OCI-LY3 (cell line): ENCODE results near the gene ZNF736.

Source experiments
- H2AFZ ChIP-seq: fragments of 200-600, 300-600 bp; shearing (Covaris generic); 2 replicates; pipeline ENCODE4 v1.6.0; 2014; ENCODE audit warnings: antibody characterized with exemption, low read depth, low read length
- H3K27ac ChIP-seq: fragments of 200-600, 300-600 bp; sonication (generic); 2 replicates; pipeline ENCODE4 v1.5.1; 2014; ENCODE audit warnings: mild to moderate bottlenecking, low read length, moderate library complexity, mixed read lengths
- H3K27me3 ChIP-seq: fragments of 200-600, 300-600 bp; sonication (generic); 2 replicates; pipeline ENCODE4 v1.6.1; 2014; ENCODE audit warnings: low read depth, low read length, mixed read lengths
- H3K36me3 ChIP-seq: fragments of 200-600, 300-600 bp; sonication (generic); replicated peaks from 2 replicates; pipeline ENCODE3; 2014; ENCODE audit warnings: low read depth, low read length, mixed read lengths
- H3K4me1 ChIP-seq: fragments of 300-600, 200-600 bp; sonication (generic); 2 replicates; pipeline ENCODE4 v1.6.1; 2014; ENCODE audit warnings: low read length, mixed read lengths
- H3K4me2 ChIP-seq: fragments of 200-600, 300-600 bp; sonication (generic); 2 replicates; pipeline ENCODE4 v1.6.1; 2014; ENCODE audit warnings: low read length, mixed read lengths
- H3K4me3 ChIP-seq: fragments of 300-600, 200-600 bp; sonication (generic); 2 replicates; pipeline ENCODE4 v1.5.1; 2014; ENCODE audit warnings: antibody characterized with exemption, mild to moderate bottlenecking, low read length, moderate library complexity
- H3K79me2 ChIP-seq: fragments of 300-600, 200-600 bp; shearing (Covaris generic); 2 replicates; pipeline ENCODE4 v1.6.1; 2014; ENCODE audit warnings: mild to moderate bottlenecking, low read length, mixed read lengths
- H3K9ac ChIP-seq: fragments of 300-600, 200-600 bp; shearing (Covaris generic); 2 replicates; pipeline ENCODE4 v1.6.0; 2014; ENCODE audit warnings: mild to moderate bottlenecking, low read length, moderate library complexity
- H3K9me3 ChIP-seq: fragments of 200-600, 300-600 bp; shearing (Covaris generic); 2 replicates; pipeline ENCODE4 v1.6.1; 2014; ENCODE audit warnings: low read length, mixed read lengths; ENCODE audit not compliant: insufficient read depth
- H4K20me1 ChIP-seq: fragments of 200-600, 300-600 bp; sonication (generic); 2 replicates; pipeline ENCODE4 v1.6.1; 2016; ENCODE audit warnings: low read length, mixed read lengths; ENCODE audit not compliant: insufficient read depth
- EZH2phosphoT487 ChIP-seq: fragments of 200-600 bp; shearing (Covaris generic); IDR thresholded peaks from 2 replicates; pipeline ENCODE4 v1.6.1; 2018; ENCODE audit warnings: antibody characterized with exemption, mixed run types, low read depth
- TF ChIP-seq, protein P1 (sequence below): fragments of 200-600, 300-600 bp; sonication (generic); IDR thresholded peaks from 2 replicates; pipeline ENCODE4 v1.5.1; 2014; ENCODE audit warnings: antibody characterized with exemption, low read length, low read depth

ZNF736 gene

DNA sequence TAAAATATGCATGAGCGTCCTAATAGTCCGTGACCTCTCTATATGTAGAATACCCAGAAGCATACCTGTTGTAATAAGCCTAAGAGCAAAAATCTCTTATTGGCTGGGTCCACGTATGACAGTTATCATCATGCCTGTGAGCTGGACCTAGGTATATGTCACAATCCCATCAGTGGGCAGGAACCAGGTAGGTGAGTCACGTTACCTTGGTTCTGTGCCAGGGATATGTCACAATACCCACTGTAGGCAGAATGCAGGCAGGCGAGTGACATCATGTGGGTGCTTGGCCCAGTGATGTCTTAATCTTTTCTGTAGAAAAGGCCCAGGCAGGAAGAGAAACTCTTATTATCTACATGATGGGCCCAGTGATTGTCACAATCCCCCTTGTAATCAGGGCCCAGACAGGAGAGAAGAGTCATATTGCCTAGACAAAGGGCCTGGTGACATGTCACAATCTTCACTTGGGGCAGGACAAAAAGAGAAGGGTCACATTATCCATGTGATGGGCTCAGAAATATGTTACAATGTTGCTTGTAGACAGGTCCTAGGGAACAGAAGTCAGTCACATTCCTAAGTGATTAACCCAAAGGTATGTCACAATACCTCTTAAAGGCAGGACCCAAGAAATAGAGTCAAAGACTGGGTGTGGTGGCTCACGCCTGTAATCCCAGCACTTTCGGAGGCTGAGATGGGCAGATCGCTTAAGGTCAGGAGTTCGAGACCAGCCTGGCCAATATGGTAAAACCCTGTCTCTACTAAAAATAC is 12.9 kb upstream of the ZNF736 start:
- Histone ChIP-seq H3K9me3 (peaks cover 6% of the 10 kb centered on the region; the same call in 1 of the 2 replicates), H3K4me2 (no peak overlapping the region), H3K4me1 (peaks cover 24% of the 10 kb centered on the region), H3K4me3 (no peak overlapping the region), H3K9ac (no peak overlapping the region), H2AFZ (no peak overlapping the region), H3K79me2 (no peaks in the 10 kb centered on the region), H3K27ac (no peak overlapping the region), H3K36me3 (peaks cover 7% of the 10 kb centered on the region), H4K20me1 (no peaks in the 10 kb centered on the region), H3K27me3 (no peaks in the 10 kb centered on the region)
- TF ChIP-seq, protein P1, sequence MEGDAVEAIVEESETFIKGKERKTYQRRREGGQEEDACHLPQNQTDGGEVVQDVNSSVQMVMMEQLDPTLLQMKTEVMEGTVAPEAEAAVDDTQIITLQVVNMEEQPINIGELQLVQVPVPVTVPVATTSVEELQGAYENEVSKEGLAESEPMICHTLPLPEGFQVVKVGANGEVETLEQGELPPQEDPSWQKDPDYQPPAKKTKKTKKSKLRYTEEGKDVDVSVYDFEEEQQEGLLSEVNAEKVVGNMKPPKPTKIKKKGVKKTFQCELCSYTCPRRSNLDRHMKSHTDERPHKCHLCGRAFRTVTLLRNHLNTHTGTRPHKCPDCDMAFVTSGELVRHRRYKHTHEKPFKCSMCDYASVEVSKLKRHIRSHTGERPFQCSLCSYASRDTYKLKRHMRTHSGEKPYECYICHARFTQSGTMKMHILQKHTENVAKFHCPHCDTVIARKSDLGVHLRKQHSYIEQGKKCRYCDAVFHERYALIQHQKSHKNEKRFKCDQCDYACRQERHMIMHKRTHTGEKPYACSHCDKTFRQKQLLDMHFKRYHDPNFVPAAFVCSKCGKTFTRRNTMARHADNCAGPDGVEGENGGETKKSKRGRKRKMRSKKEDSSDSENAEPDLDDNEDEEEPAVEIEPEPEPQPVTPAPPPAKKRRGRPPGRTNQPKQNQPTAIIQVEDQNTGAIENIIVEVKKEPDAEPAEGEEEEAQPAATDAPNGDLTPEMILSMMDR: no peak
- TF ChIP-seq EZH2phosphoT487: no peak

DNA sequence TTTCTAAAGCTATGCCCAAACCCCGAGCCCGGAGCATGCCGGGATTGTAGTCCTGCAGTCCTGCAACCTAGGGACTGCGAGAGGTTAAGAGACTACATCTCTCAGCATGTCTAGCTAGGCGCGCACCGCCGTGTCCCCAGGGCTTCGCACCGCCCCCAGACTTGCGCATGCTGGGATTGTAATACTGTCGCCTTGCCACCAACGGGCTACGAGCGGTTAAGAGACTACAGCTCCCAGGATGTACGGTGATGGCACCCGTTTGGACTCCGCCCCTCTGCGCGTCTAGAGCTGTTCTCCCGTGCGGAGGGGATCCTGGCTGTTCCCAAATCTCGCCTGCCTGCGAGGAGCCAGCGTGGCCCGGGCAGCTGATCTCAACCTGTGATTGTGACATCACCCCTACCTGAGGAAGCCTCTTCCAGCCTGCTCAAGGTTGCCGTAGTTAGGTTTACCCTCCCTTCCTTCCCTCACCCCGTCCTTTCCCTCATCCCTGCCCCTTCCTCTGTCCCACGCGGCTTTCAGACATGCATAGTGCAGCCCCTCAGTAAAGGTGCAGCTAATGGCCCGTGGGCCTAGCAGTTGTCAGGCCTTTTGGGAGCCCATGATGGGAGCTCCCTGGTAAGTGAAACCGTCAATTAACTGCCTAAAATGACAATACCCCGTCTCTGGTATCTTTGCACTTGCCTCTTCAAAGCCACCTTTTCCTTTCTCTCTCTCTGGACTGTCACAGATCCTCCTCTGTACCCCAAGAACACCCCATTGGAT is 6.3 kb upstream of the ZNF736 start:
- 0 out of 2 replicates have a peak, but pooled peaks cover 6% of the 10 kb centered on the region for H3K79me2 ChIP-seq
- peak overlapping the region; percentile 86 for H3K4me3 ChIP-seq
- peak overlapping the region; percentile 62 for H2AFZ ChIP-seq
- no peaks in the 10 kb centered on the region for H4K20me1 ChIP-seq
- peak overlapping the region; percentile 69 for H3K4me2 ChIP-seq
- H3K4me1 ChIP-seq: peaks cover 38% of the 10 kb centered on the region
- H3K9me3 ChIP-seq: peaks cover 6% of the 10 kb centered on the region; the same call in 1 of the 2 replicates
- TF ChIP-seq, protein P1: no peak
- no peak for TF ChIP-seq EZH2phosphoT487
- no peaks in the 10 kb centered on the region for H3K27me3 ChIP-seq
- H3K9ac ChIP-seq: peak overlapping the region; percentile 77
- H3K27ac ChIP-seq: peak overlapping the region; percentile 91
- peaks cover 16% of the 10 kb centered on the region for H3K36me3 ChIP-seq

DNA sequence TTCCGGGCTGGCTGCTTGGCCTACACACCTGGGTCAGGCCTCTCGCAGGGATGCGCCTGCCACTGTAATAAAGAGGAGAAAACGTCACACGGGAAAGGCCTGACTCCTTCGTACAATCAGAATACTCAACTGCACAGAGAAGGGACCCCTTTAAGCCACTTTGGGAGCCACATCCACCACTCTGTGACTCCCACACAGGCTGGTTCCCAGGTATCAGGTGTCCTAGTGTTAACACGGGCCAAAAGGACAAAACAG is 5.8 kb upstream of the ZNF736 start:
- TF ChIP-seq, protein P1: no peak
- no peak for TF ChIP-seq EZH2phosphoT487
- peak overlapping the region; percentile 77 for H3K9ac ChIP-seq

DNA sequence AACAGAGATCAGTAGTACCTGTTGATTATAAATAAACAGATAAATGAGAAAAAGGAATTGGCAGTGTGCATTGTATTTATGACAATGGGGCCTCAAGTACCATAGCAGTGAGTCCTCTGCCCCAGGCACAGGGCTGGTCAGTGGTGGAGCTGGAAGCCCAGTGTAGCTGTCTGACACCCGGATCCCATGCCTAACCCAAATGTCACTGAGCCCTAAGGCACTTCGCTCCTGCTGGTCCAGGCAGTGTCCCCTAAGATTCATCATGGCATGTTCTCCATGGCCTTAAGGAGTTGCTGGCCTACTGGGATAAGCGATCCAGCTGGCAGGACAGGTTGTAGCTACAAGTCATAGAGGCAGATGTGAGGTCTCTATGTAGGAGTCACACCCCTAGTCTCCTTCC is 3.3 kb upstream of the ZNF736 start:
- H4K20me1 ChIP-seq: no peaks in the 10 kb centered on the region
- no peak overlapping the region for H3K27ac ChIP-seq
- H2AFZ ChIP-seq: no peak overlapping the region
- H3K27me3 ChIP-seq: no peaks in the 10 kb centered on the region
- no peak overlapping the region for H3K4me3 ChIP-seq
- H3K9me3 ChIP-seq: peaks cover 1% of the 10 kb centered on the region; the same call in 1 of the 2 replicates
- TF ChIP-seq, protein P1: no peak
- H3K4me2 ChIP-seq: no peak overlapping the region
- peaks cover 23% of the 10 kb centered on the region for H3K79me2 ChIP-seq
- peaks cover 20% of the 10 kb centered on the region for H3K36me3 ChIP-seq
- H3K9ac ChIP-seq: no peak overlapping the region
- H3K4me1 ChIP-seq: peaks cover 26% of the 10 kb centered on the region

More for the DNA sequence above, 5.8 kb upstream of the ZNF736 start:
- Histone ChIP-seq H3K27ac (peak overlapping the region; percentile 91), H2AFZ (peak overlapping the region; percentile 62; the same call in 1 of the 2 replicates), H3K4me1 (peaks cover 38% of the 10 kb centered on the region), H3K9me3 (peaks cover 6% of the 10 kb centered on the region; the same call in 1 of the 2 replicates), H3K27me3 (no peaks in the 10 kb centered on the region), H3K4me2 (peak overlapping the region; percentile 69), H3K36me3 (peaks cover 16% of the 10 kb centered on the region), H3K79me2 (0 out of 2 replicates have a peak, but pooled peaks cover 6% of the 10 kb centered on the region), H3K4me3 (peak overlapping the region; percentile 86), H4K20me1 (no peaks in the 10 kb centered on the region)
